ENCODE data around the gene CACNA2D4.

The CACNA2D4 gene

GRCh38 chr12:1890119-1890703 lies 28.2 kb downstream of the CACNA2D4 start:
- peaks cover 0 to 17% (median 14%) of the 10 kb centered on the region in 3 donors for H3K9me3 ChIP-seq
- no peaks in the 10 kb centered on the region for H3K27me3 ChIP-seq
- TF ChIP-seq CTCF (IDR thresholded peaks at IDR 0.05) = no peak
- DNase-seq = no peak
- H3K27ac ChIP-seq = no peak overlapping the region
- no peak overlapping the region for H3K4me3 ChIP-seq
- no peaks in the 10 kb centered on the region for H3K36me3 ChIP-seq
- H3K4me1 ChIP-seq = no peaks in the 10 kb centered on the region
- intact Hi-C loops (cut with DNase I; ENCODE audit: low total_unique reads) = no loop called here

GRCh38 chr12:1888923-1889322 lies 29.5 kb downstream of the CACNA2D4 start:
- no peak overlapping the region for H3K4me3 ChIP-seq
- intact Hi-C loops (cut with DNase I; ENCODE audit: low total_unique reads) = no loop called here
- no peaks in the 10 kb centered on the region for H3K4me1 ChIP-seq
- peaks cover 0 to 17% (median 14%) of the 10 kb centered on the region in 3 donors for H3K9me3 ChIP-seq
- H3K27me3 ChIP-seq = no peaks in the 10 kb centered on the region
- no peak for DNase-seq
- H3K36me3 ChIP-seq = no peaks in the 10 kb centered on the region
- no peak for TF ChIP-seq CTCF (IDR thresholded peaks at IDR 0.05)
- no peak overlapping the region for H3K27ac ChIP-seq

- H3K27me3 ChIP-seq = no peaks in the 10 kb centered on the region
- intact Hi-C loops (cut with DNase I; ENCODE audit: low total_unique reads) = no loop called here
- H3K9me3 ChIP-seq = peaks cover 0 to 6% (median 4%) of the 10 kb centered on the region in 3 donors
- peak in 1 of 2 donors; percentile 46 for DNase-seq
- H3K4me1 ChIP-seq = no peaks in the 10 kb centered on the region
- no peak for TF ChIP-seq CTCF (IDR thresholded peaks at IDR 0.05)
- H3K27ac ChIP-seq = no peak overlapping the region
- H3K4me3 ChIP-seq = no peak overlapping the region
- no peaks in the 10 kb centered on the region for H3K36me3 ChIP-seq
Observed at GRCh38 chr12:1886396-1887008, 31.9 kb downstream of the CACNA2D4 start.

GRCh38 chr12:1885599-1886245 lies 32.7 kb downstream of the CACNA2D4 start:
- no peak overlapping the region for H3K4me3 ChIP-seq
- peaks cover 0 to 4% (median 0%) of the 10 kb centered on the region in 3 donors for H3K9me3 ChIP-seq
- no peak for TF ChIP-seq CTCF (IDR thresholded peaks at IDR 0.05)
- DNase-seq = no peak
- no peaks in the 10 kb centered on the region for H3K27me3 ChIP-seq
- no peak overlapping the region for H3K27ac ChIP-seq
- no peaks in the 10 kb centered on the region for H3K36me3 ChIP-seq
- intact Hi-C loops (cut with DNase I; ENCODE audit: low total_unique reads) = no loop called here
- no peaks in the 10 kb centered on the region for H3K4me1 ChIP-seq

GRCh38 chr12:1885082-1885596 lies 33.3 kb downstream of the CACNA2D4 start:
- no peaks in the 10 kb centered on the region for H3K4me1 ChIP-seq
- no peak for DNase-seq
- H3K27ac ChIP-seq = no peak overlapping the region
- H3K27me3 ChIP-seq = peaks cover 0 to under 1% of the 10 kb centered on the region in 2 donors
- H3K9me3 ChIP-seq = no peaks in the 10 kb centered on the region
- no peaks in the 10 kb centered on the region for H3K36me3 ChIP-seq
- TF ChIP-seq CTCF (IDR thresholded peaks at IDR 0.05) = no peak
- intact Hi-C loops (cut with DNase I; ENCODE audit: low total_unique reads) = no loop called here
- H3K4me3 ChIP-seq = no peak overlapping the region
